Measurements from ENCODE around the gene ZNF236.

DNA sequence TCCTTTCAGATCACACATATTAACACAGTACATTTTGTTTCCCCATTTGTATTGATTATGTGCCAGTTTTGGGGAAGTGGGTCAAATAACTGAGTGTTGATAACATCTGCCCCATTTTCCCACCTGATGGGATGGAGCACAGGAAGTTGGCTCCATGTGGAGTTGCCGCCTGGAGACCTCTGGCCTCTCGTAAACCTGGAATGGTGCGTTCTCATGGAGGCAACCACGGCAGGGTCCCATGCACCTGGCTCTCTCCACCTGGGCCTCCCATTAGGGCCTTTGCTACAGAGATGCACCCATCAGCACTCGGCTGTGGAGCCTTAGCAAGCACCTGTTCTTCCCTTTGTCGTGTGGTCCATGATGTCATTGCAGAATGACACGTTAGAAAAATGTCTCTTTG lies 179.6 kb downstream of the ZNF236 start:
- TF ChIP-seq CTCF (IDR thresholded peaks at IDR 0.05) (no peak), POLR2AphosphoS5 (IDR thresholded peaks at IDR 0.05) (no peak), POLR2A (IDR thresholded peaks at IDR 0.05) (no peak)
